Chondrocyte (in vitro differentiated cells): ENCODE measurements around the gene ZFYVE9. TPM values are rescaled to one million over a fixed set of nuclear protein-coding genes. Genes with fewer than 3 reads are reported as not detected.
"Not testable (repeated sequence)": the region's sequence is repeated elsewhere in the genome, so short reads cannot be mapped to it uniquely, and the experiment has no call there.

Experiments
- DNase-seq: peaks from one replicate; pipeline ENCODE4 v3.0.0; 2021; ENCODE audit warnings: mixed read lengths, low spot score
- H3K27ac Mint-ChIP-seq: one replicate; pipeline ENCODE4 v1.8.0; 2021; ENCODE audit warnings: mild to moderate bottlenecking, moderate library complexity, mixed read lengths; ENCODE audit not compliant: unreplicated experiment
- H3K27me3 Mint-ChIP-seq: 2 replicates; pipeline ENCODE4 v1.8.0; 2021; ENCODE audit warnings: low read depth, mixed read lengths
- H3K36me3 Mint-ChIP-seq: 2 replicates; pipeline ENCODE4 v1.8.0; 2021; ENCODE audit warnings: low read depth, mixed read lengths
- H3K4me1 Mint-ChIP-seq: 2 replicates; pipeline ENCODE4 v1.8.0; 2021; ENCODE audit warnings: low read depth, mild to moderate bottlenecking, mixed read lengths
- H3K4me3 Mint-ChIP-seq: one replicate; pipeline ENCODE4 v1.8.0; 2021; ENCODE audit warnings: mild to moderate bottlenecking, moderate library complexity, mixed read lengths; ENCODE audit not compliant: unreplicated experiment
- H3K9me3 Mint-ChIP-seq: 2 replicates; pipeline ENCODE4 v1.8.0; 2021; ENCODE audit warnings: low read depth, mixed read lengths
- CTCF ChIP-seq: fragments of 200-600 bp; sonication (generic); IDR thresholded peaks from 2 replicates; pipeline ENCODE4 v1.5.0; 2021; ENCODE audit warnings: antibody characterized with exemption, mild to moderate bottlenecking, moderate library complexity
- total RNA-seq: library from RNA; stranded (reverse); gene quantifications from 3 replicates; pipeline ENCODE4 v1.2.1, GENCODE V29; 2021

Gene ZFYVE9
- total RNA-seq, 1 donor from 2014 or later: 20.9 TPM

- H3K27ac Mint-ChIP-seq: no peak overlapping the region
- no peak overlapping the region for H3K4me3 Mint-ChIP-seq
- H3K27me3 Mint-ChIP-seq: no peaks in the 10 kb centered on the region
- peaks cover 2% of the 10 kb centered on the region for H3K36me3 Mint-ChIP-seq
- TF ChIP-seq CTCF: no peak
- H3K9me3 Mint-ChIP-seq: no peaks in the 10 kb centered on the region
- H3K4me1 Mint-ChIP-seq: peaks cover 7% of the 10 kb centered on the region
- no peak for DNase-seq
Measured at GRCh38 chr1:52159033-52159789, 17.3 kb downstream of the ZFYVE9 start.

GRCh38 chr1:52162947-52163346, 21.1 kb downstream of the ZFYVE9 start:
- no peak overlapping the region for H3K27ac Mint-ChIP-seq
- H3K4me3 Mint-ChIP-seq: no peak overlapping the region
- peaks cover 16% of the 10 kb centered on the region for H3K4me1 Mint-ChIP-seq
- no peaks in the 10 kb centered on the region for H3K9me3 Mint-ChIP-seq
- no peak for TF ChIP-seq CTCF
- no peaks in the 10 kb centered on the region for H3K27me3 Mint-ChIP-seq
- no peak for DNase-seq
- H3K36me3 Mint-ChIP-seq: peaks cover 2% of the 10 kb centered on the region

GRCh38 chr1:52164604-52165003, 22.7 kb downstream of the ZFYVE9 start:
- TF ChIP-seq CTCF: no peak
- Mint-ChIP-seq H3K36me3 (peaks cover 2% of the 10 kb centered on the region), H3K9me3 (no peaks in the 10 kb centered on the region), H3K4me1 (peaks cover 9% of the 10 kb centered on the region), H3K27me3 (no peaks in the 10 kb centered on the region), H3K4me3 (no peak overlapping the region), H3K27ac (no peak overlapping the region)
- DNase-seq: no peak

GRCh38 chr1:52166996-52167753, 25.3 kb downstream of the ZFYVE9 start:
- no peak overlapping the region for H3K4me3 Mint-ChIP-seq
- H3K36me3 Mint-ChIP-seq: peaks cover 4% of the 10 kb centered on the region
- no peak overlapping the region for H3K27ac Mint-ChIP-seq
- H3K4me1 Mint-ChIP-seq: peaks cover 9% of the 10 kb centered on the region
- peaks cover 8% of the 10 kb centered on the region for H3K9me3 Mint-ChIP-seq
- no peaks in the 10 kb centered on the region for H3K27me3 Mint-ChIP-seq
- no peak for DNase-seq
- no peak for TF ChIP-seq CTCF

- Mint-ChIP-seq H3K27ac (no peak overlapping the region), H3K27me3 (no peaks in the 10 kb centered on the region), H3K36me3 (peaks cover 4% of the 10 kb centered on the region), H3K4me3 (no peak overlapping the region), H3K4me1 (peaks cover 9% of the 10 kb centered on the region), H3K9me3 (peaks cover 8% of the 10 kb centered on the region)
- TF ChIP-seq CTCF: no peak
- DNase-seq: no peak
Measured at GRCh38 chr1:52168373-52169080, 26.6 kb downstream of the ZFYVE9 start.

- H3K4me3 Mint-ChIP-seq, H3K4me1 Mint-ChIP-seq, H3K27me3 Mint-ChIP-seq, DNase-seq, H3K27ac Mint-ChIP-seq, H3K36me3 Mint-ChIP-seq: not testable (repeated sequence)
- H3K9me3 Mint-ChIP-seq: peaks cover 14% of the 10 kb centered on the region
Measured at GRCh38 chr1:52171149-52171548, 29.3 kb downstream of the ZFYVE9 start.
